ENCODE measurements around the gene SEC63. TPM values are rescaled to one million over a fixed set of nuclear protein-coding genes. Genes with fewer than 3 reads are reported as not detected.
"Not testable (repeated sequence)": the region's sequence is repeated elsewhere in the genome, so short reads cannot be mapped to it uniquely, and the experiment has no call there.

SEC63 gene
- total and polyA plus RNA-seq, 2 experiments from 2014 or later = 38.5 to 190 TPM

GRCh38 chr6:107941627-107942026, 16.4 kb downstream of the SEC63 start:
- 93 to 95% methylated on average over 6 of the region's 6 CpGs for WGBS, 2 experiments (ENCODE audit: low coverage in 1 of 2, low lambda C conversion rate in 2 of 2, missing lambda C conversion rate in 2 of 2)
- Histone ChIP-seq H3K27ac (no peak overlapping the region), H3K4me1 (ENCODE audit: insufficient read depth) (0 out of 2 replicates have a peak, but pooled peaks cover 2% of the 10 kb centered on the region), H3K9me2 (ENCODE audit: insufficient read depth) (no peaks in the 10 kb centered on the region), H2AFZ (no peak overlapping the region), H4K20me1 (ENCODE audit: insufficient read depth) (peaks cover 47% of the 10 kb centered on the region), H3K36me3 (ENCODE audit: low read depth) (no peaks in the 10 kb centered on the region), H3F3A (ENCODE audit: insufficient read depth) (no peaks in the 10 kb centered on the region), H3K4me2 (ENCODE audit: unreplicated experiment) (no peak overlapping the region), H3K9me3 (ENCODE audit: low read depth) (no peaks in the 10 kb centered on the region), H3K9ac (no peak overlapping the region), H3K27me3 (replicated peaks; ENCODE audit: insufficient read depth) (no peaks in the 10 kb centered on the region), H3K79me2 (ENCODE audit: insufficient read depth) (peaks cover 100% of the 10 kb centered on the region), H3K4me3 (no peak overlapping the region)
- no peak for DNase-seq
- in situ Hi-C loops (cut with MboI) = no loop called here
- TF ChIP-seq EZH2phosphoT487 (IDR thresholded peaks at IDR 0.05; ENCODE audit: insufficient read depth, low read depth) (no peak), EZH2 (IDR thresholded peaks at IDR 0.05; ENCODE audit: insufficient read depth, poor library complexity, severe bottlenecking) (no peak)

GRCh38 chr6:107941199-107941598, 16.8 kb downstream of the SEC63 start:
- Histone ChIP-seq H3K4me2 (ENCODE audit: unreplicated experiment) (no peak overlapping the region), H3K79me2 (ENCODE audit: insufficient read depth) (peaks cover 100% of the 10 kb centered on the region), H3K36me3 (ENCODE audit: low read depth) (no peaks in the 10 kb centered on the region), H3K9me3 (ENCODE audit: low read depth) (no peaks in the 10 kb centered on the region), H3K9ac (no peak overlapping the region), H3F3A (ENCODE audit: insufficient read depth) (no peaks in the 10 kb centered on the region), H3K9me2 (ENCODE audit: insufficient read depth) (no peaks in the 10 kb centered on the region), H3K27me3 (replicated peaks; ENCODE audit: insufficient read depth) (no peaks in the 10 kb centered on the region), H3K27ac (no peak overlapping the region), H4K20me1 (ENCODE audit: insufficient read depth) (peaks cover 45% of the 10 kb centered on the region), H3K4me3 (no peak overlapping the region), H3K4me1 (ENCODE audit: insufficient read depth) (0 out of 2 replicates have a peak, but pooled peaks cover 5% of the 10 kb centered on the region), H2AFZ (no peak overlapping the region)
- in situ Hi-C loops (cut with MboI) = no loop called here
- 97 to 98% methylated on average over 2 of the region's 2 CpGs for WGBS, 2 experiments (ENCODE audit: low coverage in 1 of 2, low lambda C conversion rate in 2 of 2, missing lambda C conversion rate in 2 of 2)
- no peak for TF ChIP-seq EZH2 (IDR thresholded peaks at IDR 0.05; ENCODE audit: insufficient read depth, poor library complexity, severe bottlenecking)
- no peak for TF ChIP-seq EZH2phosphoT487 (IDR thresholded peaks at IDR 0.05; ENCODE audit: insufficient read depth, low read depth)
- DNase-seq = no peak

- Histone ChIP-seq H4K20me1 (ENCODE audit: insufficient read depth) (peaks cover 16% of the 10 kb centered on the region), H3K79me2 (ENCODE audit: insufficient read depth) (peaks cover 87% of the 10 kb centered on the region)
- H3K27ac ChIP-seq; H3K4me3 ChIP-seq; H3K9ac ChIP-seq; H3F3A ChIP-seq (ENCODE audit: insufficient read depth); H3K4me2 ChIP-seq (ENCODE audit: unreplicated experiment); H3K4me1 ChIP-seq (ENCODE audit: insufficient read depth); H3K9me2 ChIP-seq (ENCODE audit: insufficient read depth); H3K27me3 ChIP-seq (replicated peaks; ENCODE audit: insufficient read depth); H2AFZ ChIP-seq; H3K9me3 ChIP-seq (ENCODE audit: low read depth); DNase-seq; H3K36me3 ChIP-seq (ENCODE audit: low read depth); in situ Hi-C loops (cut with MboI): not testable (repeated sequence)
- WGBS, 2 experiments (ENCODE audit: low coverage in 1 of 2, low lambda C conversion rate in 2 of 2, missing lambda C conversion rate in 2 of 2) = 99 to 100% methylated on average over 2 to 5 of the region's 5 CpGs
Observed at GRCh38 chr6:107936910-107937292, 21.1 kb downstream of the SEC63 start.

GRCh38 chr6:107936162-107936909, 21.7 kb downstream of the SEC63 start:
- H3K4me1 ChIP-seq (ENCODE audit: insufficient read depth) = 0 out of 2 replicates have a peak, but pooled peaks cover 9% of the 10 kb centered on the region
- H3F3A ChIP-seq (ENCODE audit: insufficient read depth) = peaks cover 5% of the 10 kb centered on the region; the same call in 1 of the 2 replicates
- no peak overlapping the region for H3K4me2 ChIP-seq (ENCODE audit: unreplicated experiment)
- no peaks in the 10 kb centered on the region; the same call in 1 of the 2 replicates for H3K36me3 ChIP-seq (ENCODE audit: low read depth)
- no peak for TF ChIP-seq EZH2phosphoT487 (IDR thresholded peaks at IDR 0.05; ENCODE audit: insufficient read depth, low read depth)
- TF ChIP-seq EZH2 (IDR thresholded peaks at IDR 0.05; ENCODE audit: insufficient read depth, poor library complexity, severe bottlenecking) = no peak
- no peak overlapping the region for H3K9ac ChIP-seq
- peak; percentile 13 for DNase-seq
- H3K9me3 ChIP-seq (ENCODE audit: low read depth) = no peaks in the 10 kb centered on the region
- H3K9me2 ChIP-seq (ENCODE audit: insufficient read depth) = no peaks in the 10 kb centered on the region
- H2AFZ ChIP-seq = no peak overlapping the region
- in situ Hi-C loops (cut with MboI) = no loop called here
- peaks cover 16% of the 10 kb centered on the region for H4K20me1 ChIP-seq (ENCODE audit: insufficient read depth)
- H3K79me2 ChIP-seq (ENCODE audit: insufficient read depth) = peaks cover 87% of the 10 kb centered on the region
- 23 to 29% methylated on average over 3 of the region's 3 CpGs for WGBS, 2 experiments (ENCODE audit: low coverage in 1 of 2, low lambda C conversion rate in 2 of 2, missing lambda C conversion rate in 2 of 2)
- no peak overlapping the region for H3K4me3 ChIP-seq
- 0 out of 2 replicates have a peak overlapping the region, but pooled peaks have one; percentile 3 for H3K27ac ChIP-seq
- no peaks in the 10 kb centered on the region for H3K27me3 ChIP-seq (replicated peaks; ENCODE audit: insufficient read depth)

GRCh38 chr6:107934229-107934628, 23.8 kb downstream of the SEC63 start:
- DNase-seq; H3K27ac ChIP-seq; H3K9me2 ChIP-seq (ENCODE audit: insufficient read depth); H3K36me3 ChIP-seq (ENCODE audit: low read depth); H3F3A ChIP-seq (ENCODE audit: insufficient read depth); H3K4me1 ChIP-seq (ENCODE audit: insufficient read depth); H3K4me3 ChIP-seq; H3K9ac ChIP-seq; H3K27me3 ChIP-seq (replicated peaks; ENCODE audit: insufficient read depth); in situ Hi-C loops (cut with MboI); H3K9me3 ChIP-seq (ENCODE audit: low read depth); H2AFZ ChIP-seq; H3K4me2 ChIP-seq (ENCODE audit: unreplicated experiment): not testable (repeated sequence)
- WGBS, 2 experiments (ENCODE audit: low coverage in 1 of 2, low lambda C conversion rate in 2 of 2, missing lambda C conversion rate in 2 of 2) = 93% methylated on average over 23 of the region's 35 CpGs; no CpG with 5 or more reads in 1 of the 2 experiments
- Histone ChIP-seq H4K20me1 (ENCODE audit: insufficient read depth) (peaks cover 11% of the 10 kb centered on the region), H3K79me2 (ENCODE audit: insufficient read depth) (peaks cover 87% of the 10 kb centered on the region)
